Fibroblast of the aortic adventitia (primary cell): Measurements from ENCODE around the gene ANKS1A. TPM values are rescaled to one million over a fixed set of nuclear protein-coding genes. Genes with fewer than 3 reads are reported as not detected.

Source experiments
- DNase-seq: peaks from one replicate; pipeline ENCODE4 v3.0.0-alpha.2; 2010; ENCODE audit warnings: low read depth
- H3K4me3 ChIP-seq: 2 replicates; pipeline ENCODE4 v1.5.1; 2011; ENCODE audit warnings: low read depth, mild to moderate bottlenecking, control low read depth, low read length, moderate library complexity
- CTCF ChIP-seq: IDR thresholded peaks from 2 replicates; pipeline ENCODE4 v1.5.1; 2011; ENCODE audit warnings: mild to moderate bottlenecking, low read length, control low read depth, inconsistent platforms; ENCODE audit not compliant: insufficient read depth
- total RNA-seq: library from RNA; depleted of rRNA; stranded (reverse); fragments of >200 nt; gene quantifications from 2 replicates; pipeline ENCODE4 v1.2.3, GENCODE V29; 2012; ENCODE audit warnings: low replicate concordance

ANKS1A gene
- total RNA-seq, 1 donor: 7.6 TPM

- H3K4me3 ChIP-seq: no peak overlapping the region
- TF ChIP-seq CTCF: no peak
- no peak for DNase-seq
Observed at GRCh38 chr6:35073766-35074471, 184.9 kb downstream of the ANKS1A start.

GRCh38 chr6:35076997-35077712 is 188.1 kb downstream of the ANKS1A start:
- DNase-seq: no peak
- H3K4me3 ChIP-seq: no peak overlapping the region

GRCh38 chr6:35077713-35078105 is 188.7 kb downstream of the ANKS1A start:
- DNase-seq: no peak
- TF ChIP-seq CTCF: no peak

More at GRCh38 chr6:35076997-35077712, 188.1 kb downstream of the ANKS1A start:
- no peak for TF ChIP-seq CTCF

GRCh38 chr6:35078226-35078850 is 189.3 kb downstream of the ANKS1A start:
- no peak overlapping the region for H3K4me3 ChIP-seq
- no peak for TF ChIP-seq CTCF
- no peak for DNase-seq

More at GRCh38 chr6:35077713-35078105, 188.7 kb downstream of the ANKS1A start:
- H3K4me3 ChIP-seq: no peak overlapping the region

GRCh38 chr6:35078896-35079295 is 189.8 kb downstream of the ANKS1A start:
- no peak overlapping the region for H3K4me3 ChIP-seq
- no peak for DNase-seq
- no peak for TF ChIP-seq CTCF

- no peak for DNase-seq
- no peak for TF ChIP-seq CTCF
Observed at GRCh38 chr6:35079311-35080000, 190.4 kb downstream of the ANKS1A start.

More at GRCh38 chr6:35079311-35080000, 190.4 kb downstream of the ANKS1A start:
- H3K4me3 ChIP-seq: no peak overlapping the region
